Kidney epithelial cell (primary cell): Measurements from ENCODE around the gene GSTM2. TPM values are rescaled to one million over a fixed set of nuclear protein-coding genes. Genes with fewer than 3 reads are reported as not detected.
A peak's percentile ranks its signal among the peaks of the same experiment; 100 is the strongest.

Experiments used
- DNase-seq: peaks from one replicate; pipeline ENCODE4 v3.0.0-alpha.2; 2010; ENCODE audit warnings: low read depth
- H3K27me3 ChIP-seq: 2 replicates; pipeline ENCODE4 v1.6.0; 2011; ENCODE audit warnings: low read length; ENCODE audit not compliant: control insufficient read depth, insufficient read depth
- H3K36me3 ChIP-seq: 2 replicates; pipeline ENCODE4 v1.5.1; 2011; ENCODE audit warnings: low read length; ENCODE audit not compliant: control insufficient read depth, insufficient read depth
- H3K4me3 ChIP-seq: 2 replicates; pipeline ENCODE4 v1.5.1; 2011; ENCODE audit warnings: low read depth, mild to moderate bottlenecking, control low read depth, low read length
- CTCF ChIP-seq: IDR thresholded peaks from 2 replicates; pipeline ENCODE4 v1.5.1; 2011; ENCODE audit warnings: mild to moderate bottlenecking, moderate library complexity, low read length, control low read depth, inconsistent platforms; ENCODE audit not compliant: insufficient read depth, poor library complexity, severe bottlenecking
- total RNA-seq: library from RNA; depleted of rRNA; stranded (reverse); fragments of >200 nt; gene quantifications from 2 replicates; pipeline ENCODE4 v1.2.3, GENCODE V29; 2015

Gene GSTM2
- total RNA-seq, 1 donor from 2014 or later: 3.8 TPM

GRCh38 chr1:109643385-109644230 is 24.2 kb upstream of the GSTM2 start:
- TF ChIP-seq CTCF: peak; percentile 95
- Histone ChIP-seq H3K27me3 (no peaks in the 10 kb centered on the region), H3K4me3 (no peak overlapping the region), H3K36me3 (no peaks in the 10 kb centered on the region)
- no peak for DNase-seq

- Histone ChIP-seq H3K27me3 (no peaks in the 10 kb centered on the region), H3K4me3 (no peak overlapping the region), H3K36me3 (no peaks in the 10 kb centered on the region)
- DNase-seq: no peak
- no peak for TF ChIP-seq CTCF
Measured at GRCh38 chr1:109644670-109645069, 23.2 kb upstream of the GSTM2 start.

GRCh38 chr1:109649491-109649914 is 18.4 kb upstream of the GSTM2 start:
- H3K4me3 ChIP-seq: no peak overlapping the region
- H3K27me3 ChIP-seq: no peaks in the 10 kb centered on the region
- DNase-seq: no peak
- no peak for TF ChIP-seq CTCF
- H3K36me3 ChIP-seq: no peaks in the 10 kb centered on the region

GRCh38 chr1:109650609-109651008 is 17.2 kb upstream of the GSTM2 start:
- no peak overlapping the region for H3K4me3 ChIP-seq
- H3K27me3 ChIP-seq: no peaks in the 10 kb centered on the region
- no peak for DNase-seq
- H3K36me3 ChIP-seq: no peaks in the 10 kb centered on the region
- TF ChIP-seq CTCF: no peak

GRCh38 chr1:109652402-109652801 is 15.5 kb upstream of the GSTM2 start:
- Histone ChIP-seq H3K4me3 (no peak overlapping the region), H3K27me3 (no peaks in the 10 kb centered on the region), H3K36me3 (no peaks in the 10 kb centered on the region)
- no peak for DNase-seq
- TF ChIP-seq CTCF: no peak

- no peak overlapping the region for H3K4me3 ChIP-seq
- no peaks in the 10 kb centered on the region for H3K36me3 ChIP-seq
- no peak for DNase-seq
- no peak for TF ChIP-seq CTCF
- no peaks in the 10 kb centered on the region for H3K27me3 ChIP-seq
Measured at GRCh38 chr1:109653306-109653705, 14.6 kb upstream of the GSTM2 start.
